Measurements from ENCODE around the gene LITAFD. TPM values are rescaled to one million over a fixed set of nuclear protein-coding genes. Genes with fewer than 3 reads are reported as not detected.

LITAFD gene
- total and polyA plus RNA-seq, 2 experiments from 2014 or later: not detected

GRCh38 chr16:8926827-8927226 lies 44.7 kb downstream of the LITAFD start (continued):
- TF ChIP-seq POLR2AphosphoS5 (IDR thresholded peaks at IDR 0.05; ENCODE audit: low read depth) (no peak), REST (IDR thresholded peaks at IDR 0.05; ENCODE audit: unreplicated experiment) (no peak)

- H3K79me2 ChIP-seq (replicated peaks; ENCODE audit: insufficient read depth): peaks cover 100% of the 10 kb centered on the region
Observed at GRCh38 chr16:8928467-8928957, 46.4 kb downstream of the LITAFD start.

More at GRCh38 chr16:8928467-8928957, 46.4 kb downstream of the LITAFD start:
- H3K36me3 Mint-ChIP-seq (ENCODE audit: low read depth): peaks cover 41% of the 10 kb centered on the region
- peaks cover 23% of the 10 kb centered on the region for H3K4me1 ChIP-seq (ENCODE audit: insufficient read depth)
- H3K36me3 ChIP-seq (ENCODE audit: insufficient read depth): peaks cover 14% of the 10 kb centered on the region
- no peak overlapping the region for H3K27ac Mint-ChIP-seq
- peaks cover 21% of the 10 kb centered on the region; the same call in 1 of the 2 replicates for H3F3A ChIP-seq (replicated peaks; ENCODE audit: low read depth)
- no peak overlapping the region for H2AFZ ChIP-seq
- TF ChIP-seq ZNF331 (CRISPR knock-in tag; IDR thresholded peaks at IDR 0.05; ENCODE audit: low read depth): no peak
- no peak for TF ChIP-seq REST (IDR thresholded peaks at IDR 0.05; ENCODE audit: unreplicated experiment)
- no peak for TF ChIP-seq ETS1 (IDR thresholded peaks at IDR 0.05)
- no peak for TF ChIP-seq ZNF114 (CRISPR knock-in tag; IDR thresholded peaks at IDR 0.05)
- TF ChIP-seq STAT1 (IDR thresholded peaks at IDR 0.05; ENCODE audit: unreplicated experiment): no peak
- TF ChIP-seq CTCF (conservative IDR thresholded peaks at IDR 0.05; ENCODE audit: low read depth in 2 of 2): no peak
- no peak for TF ChIP-seq JUNB (IDR thresholded peaks at IDR 0.05; ENCODE audit: unreplicated experiment)
- TF ChIP-seq EZH2phosphoT487 (IDR thresholded peaks at IDR 0.05; ENCODE audit: unreplicated experiment): no peak
- no peak for TF ChIP-seq NANOG (IDR thresholded peaks at IDR 0.05; ENCODE audit: borderline replicate concordance)
- no peak for TF ChIP-seq POLR2AphosphoS5 (IDR thresholded peaks at IDR 0.05; ENCODE audit: low read depth)
- no peak overlapping the region for H3K4me3 Mint-ChIP-seq
- peaks cover 94% of the 10 kb centered on the region for H4K20me1 ChIP-seq (replicated peaks; ENCODE audit: insufficient read depth)
- H3K27me3 Mint-ChIP-seq (ENCODE audit: insufficient read depth, low read depth, poor library complexity): no peaks in the 10 kb centered on the region
- H3K27me3 ChIP-seq (ENCODE audit: insufficient read depth): no peaks in the 10 kb centered on the region
- H3K4me3 ChIP-seq: no peak overlapping the region
- DNase-seq (ENCODE audit: low spot score) (no peak), ATAC-seq (no peak)
- no peaks in the 10 kb centered on the region for H3K9me3 Mint-ChIP-seq
- no peaks in the 10 kb centered on the region for H3K9me2 ChIP-seq (ENCODE audit: insufficient read depth)
- H3K27ac ChIP-seq (ENCODE audit: low read depth): no peak overlapping the region
- no peak overlapping the region for H3K4me2 ChIP-seq
- H3K4me1 Mint-ChIP-seq: peaks cover 25% of the 10 kb centered on the region

Data from GM23338 (cell line).